Hepatocyte (in vitro differentiated cells): Measurements from ENCODE around the gene PIK3R5. TPM values are rescaled to one million over a fixed set of nuclear protein-coding genes. Genes with fewer than 3 reads are reported as not detected.

Source experiments
- DNase-seq: peaks from one replicate; pipeline ENCODE4 v3.0.0-alpha.2; 2016; ENCODE audit warnings: low spot score
- H2AFZ ChIP-seq: fragments of 200-600 bp; sonication (generic); 2 replicates; pipeline ENCODE4 v1.6.0; 2016; ENCODE audit warnings: antibody characterized with exemption, mild to moderate bottlenecking
- H3K27ac ChIP-seq: fragments of 200-600 bp; sonication (generic); 2 replicates; pipeline ENCODE4 v1.5.1; 2016; ENCODE audit warnings: mild to moderate bottlenecking
- H3K27me3 ChIP-seq: fragments of 200-600 bp; sonication (generic); 2 replicates; pipeline ENCODE4 v1.6.1; 2016
- H3K36me3 ChIP-seq: fragments of 200-600 bp; sonication (generic); replicated peaks from 2 replicates; pipeline ENCODE4 v1.5.1; 2016; ENCODE audit warnings: low read depth; ENCODE audit not compliant: insufficient read depth
- H3K4me1 ChIP-seq: fragments of 200-600 bp; sonication (generic); 2 replicates; pipeline ENCODE4 v1.5.1; 2016; ENCODE audit warnings: mild to moderate bottlenecking, moderate library complexity; ENCODE audit not compliant: insufficient read depth
- H3K4me2 ChIP-seq: fragments of 200-600 bp; sonication (generic); 2 replicates; pipeline ENCODE4 v1.6.0; 2016
- H3K4me3 ChIP-seq: fragments of 200-600 bp; sonication (generic); 2 replicates; pipeline ENCODE4 v1.5.1; 2016; ENCODE audit warnings: mild to moderate bottlenecking
- H3K79me2 ChIP-seq: fragments of 200-600 bp; sonication (generic); 2 replicates; pipeline ENCODE4 v1.6.0; 2017; ENCODE audit warnings: mild to moderate bottlenecking
- H3K9me2 ChIP-seq: fragments of 200-600 bp; sonication (generic); replicated peaks from 2 replicates; pipeline ENCODE4 v1.6.0; 2017; ENCODE audit warnings: mild to moderate bottlenecking; ENCODE audit not compliant: insufficient read depth
- H3K9me3 ChIP-seq: fragments of 200-600 bp; sonication (generic); 2 replicates; pipeline ENCODE4 v1.5.1; 2016; ENCODE audit warnings: low read depth, mild to moderate bottlenecking
- H4K20me1 ChIP-seq: fragments of 200-600 bp; sonication (generic); 2 replicates; pipeline ENCODE4 v1.6.0; 2016; ENCODE audit warnings: mild to moderate bottlenecking; ENCODE audit not compliant: insufficient read depth, poor library complexity, severe bottlenecking
- EZH2 ChIP-seq: fragments of 200-600 bp; sonication (generic); IDR thresholded peaks from 2 replicates; pipeline ENCODE4 v1.6.1; 2016; ENCODE audit warnings: antibody characterized with exemption, mild to moderate bottlenecking, borderline replicate concordance
- EZH2phosphoT487 ChIP-seq: fragments of 200-600 bp; sonication (generic); IDR thresholded peaks from one replicate; pipeline ENCODE4 v1.6.1; 2018; ENCODE audit warnings: antibody characterized with exemption, mild to moderate bottlenecking, low read depth, moderate library complexity; ENCODE audit not compliant: unreplicated experiment, severe bottlenecking
- WGBS: methylation state at CpG from one replicate; pipeline ENCODE4 v1.1.6; 2016; ENCODE audit warnings: low lambda C conversion rate; ENCODE audit errors: missing lambda C conversion rate; 5-methylcytosine and 5-hydroxymethylcytosine counted together
- polyA plus RNA-seq: library from polyadenylated mRNA; unstranded; fragments of >200 nt; fragmentation: Nextera tagmentation; extraction: Ambion mirVana; gene quantifications from 2 replicates; pipeline ENCODE4 v1.2.1, GENCODE V29; 2016
- total RNA-seq: library from RNA; depleted of rRNA; stranded (reverse); fragments of >200 nt; gene quantifications from 2 replicates; pipeline ENCODE4 v1.2.3, GENCODE V29; 2014
- TF ChIP-seq, protein P1 (sequence below): fragments of 200-600 bp; sonication (generic); IDR thresholded peaks from 2 replicates; pipeline ENCODE4 v1.5.1; 2016; ENCODE audit warnings: antibody characterized with exemption, mild to moderate bottlenecking; ENCODE audit not compliant: poor library complexity

PIK3R5 gene
- total and polyA plus RNA-seq, 2 experiments from 2014 or later: 2.6 TPM; not detected in 1

DNA sequence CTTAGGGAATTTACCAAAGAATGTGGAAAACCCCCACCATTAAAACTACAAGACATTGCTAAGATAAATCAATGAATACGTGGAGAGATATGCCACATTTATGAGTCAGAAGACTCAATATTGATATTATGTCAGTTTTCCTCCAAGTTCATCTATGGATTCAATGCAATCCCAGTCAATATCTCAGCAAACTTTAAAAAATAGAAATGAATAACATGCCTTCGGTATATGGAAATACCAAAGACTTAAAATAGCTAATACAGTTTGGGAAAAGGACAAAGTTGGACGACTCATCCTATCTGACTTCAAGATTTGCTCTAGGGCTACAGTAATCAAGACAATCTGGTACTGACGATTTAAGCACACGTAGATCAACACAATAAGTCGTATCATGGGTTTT, 31.2 kb downstream of the PIK3R5 start:
- Histone ChIP-seq H3K4me1 (no peaks in the 10 kb centered on the region), H3K36me3 (no peaks in the 10 kb centered on the region), H3K27ac (no peak overlapping the region), H3K9me3 (peaks cover 1% of the 10 kb centered on the region), H3K4me3 (no peak overlapping the region), H3K27me3 (peaks cover 3% of the 10 kb centered on the region), H3K4me2 (no peak overlapping the region), H2AFZ (no peak overlapping the region), H3K9me2 (no peaks in the 10 kb centered on the region), H4K20me1 (no peaks in the 10 kb centered on the region), H3K79me2 (no peaks in the 10 kb centered on the region)
- 85% methylated on average over 6 of the region's 6 CpGs for WGBS
- no peak for DNase-seq
- TF ChIP-seq EZH2phosphoT487: no peak
- TF ChIP-seq, protein P1, sequence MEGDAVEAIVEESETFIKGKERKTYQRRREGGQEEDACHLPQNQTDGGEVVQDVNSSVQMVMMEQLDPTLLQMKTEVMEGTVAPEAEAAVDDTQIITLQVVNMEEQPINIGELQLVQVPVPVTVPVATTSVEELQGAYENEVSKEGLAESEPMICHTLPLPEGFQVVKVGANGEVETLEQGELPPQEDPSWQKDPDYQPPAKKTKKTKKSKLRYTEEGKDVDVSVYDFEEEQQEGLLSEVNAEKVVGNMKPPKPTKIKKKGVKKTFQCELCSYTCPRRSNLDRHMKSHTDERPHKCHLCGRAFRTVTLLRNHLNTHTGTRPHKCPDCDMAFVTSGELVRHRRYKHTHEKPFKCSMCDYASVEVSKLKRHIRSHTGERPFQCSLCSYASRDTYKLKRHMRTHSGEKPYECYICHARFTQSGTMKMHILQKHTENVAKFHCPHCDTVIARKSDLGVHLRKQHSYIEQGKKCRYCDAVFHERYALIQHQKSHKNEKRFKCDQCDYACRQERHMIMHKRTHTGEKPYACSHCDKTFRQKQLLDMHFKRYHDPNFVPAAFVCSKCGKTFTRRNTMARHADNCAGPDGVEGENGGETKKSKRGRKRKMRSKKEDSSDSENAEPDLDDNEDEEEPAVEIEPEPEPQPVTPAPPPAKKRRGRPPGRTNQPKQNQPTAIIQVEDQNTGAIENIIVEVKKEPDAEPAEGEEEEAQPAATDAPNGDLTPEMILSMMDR: no peak
- TF ChIP-seq EZH2: no peak

DNA sequence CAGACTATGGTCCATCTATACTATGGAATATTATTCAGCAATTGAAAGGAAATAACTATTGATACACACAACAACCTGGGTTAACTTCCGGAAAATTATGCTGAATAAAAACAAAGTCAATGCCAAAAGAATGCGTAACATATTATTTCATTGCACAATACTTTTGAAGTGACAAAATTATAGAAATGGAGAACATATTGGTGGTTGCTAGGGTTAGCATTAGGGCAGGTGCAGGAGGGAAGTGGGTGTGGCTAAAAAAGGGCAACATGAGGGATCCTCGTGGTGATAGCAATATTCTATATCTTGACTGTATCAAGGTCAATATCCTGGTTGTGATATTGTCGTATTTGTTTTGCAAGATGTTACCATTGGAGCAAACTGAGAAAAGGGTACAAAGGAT, 34.9 kb downstream of the PIK3R5 start:
- Histone ChIP-seq H3K79me2 (no peaks in the 10 kb centered on the region), H3K4me2 (no peak overlapping the region), H3K36me3 (no peaks in the 10 kb centered on the region), H3K27me3 (no peaks in the 10 kb centered on the region), H3K9me3 (peaks cover 11% of the 10 kb centered on the region), H3K4me1 (no peaks in the 10 kb centered on the region), H3K9me2 (no peaks in the 10 kb centered on the region), H3K4me3 (no peak overlapping the region), H3K27ac (no peak overlapping the region), H4K20me1 (no peaks in the 10 kb centered on the region), H2AFZ (no peak overlapping the region)
- TF ChIP-seq EZH2 (no peak), EZH2phosphoT487 (no peak)
- TF ChIP-seq, protein P1: no peak
- no peak for DNase-seq
- WGBS: 87% methylated on average over 4 of the region's 4 CpGs

DNA sequence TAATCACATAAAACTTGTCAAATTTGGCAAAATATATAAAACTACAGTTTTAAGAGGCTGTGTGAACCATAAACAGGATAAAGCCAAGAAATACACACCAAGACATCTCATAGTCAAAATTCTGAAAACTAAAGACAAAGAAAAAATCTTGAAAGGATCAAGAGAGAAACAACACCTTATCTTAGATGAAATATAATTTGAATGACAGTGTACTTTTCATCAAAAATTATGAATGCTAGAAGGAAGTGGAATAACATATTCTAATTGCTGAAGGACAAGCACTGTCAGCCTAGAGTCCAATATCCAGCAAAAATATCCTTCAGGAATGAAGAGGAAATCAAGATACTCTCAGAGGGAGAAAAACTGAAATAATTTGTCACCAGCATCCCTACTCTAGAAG, 37.2 kb downstream of the PIK3R5 start:
- H2AFZ ChIP-seq: no peak overlapping the region
- H3K9me3 ChIP-seq: peaks cover 11% of the 10 kb centered on the region
- no peak overlapping the region for H3K4me3 ChIP-seq
- no peak for DNase-seq
- H3K4me2 ChIP-seq: no peak overlapping the region
- H3K4me1 ChIP-seq: no peaks in the 10 kb centered on the region
- no peaks in the 10 kb centered on the region for H3K9me2 ChIP-seq
- H3K36me3 ChIP-seq: no peaks in the 10 kb centered on the region
- H4K20me1 ChIP-seq: no peaks in the 10 kb centered on the region
- TF ChIP-seq EZH2 (no peak), EZH2phosphoT487 (no peak)
- TF ChIP-seq, protein P1: no peak
- H3K27me3 ChIP-seq: no peaks in the 10 kb centered on the region
- H3K79me2 ChIP-seq: no peaks in the 10 kb centered on the region
- no peak overlapping the region for H3K27ac ChIP-seq

DNA sequence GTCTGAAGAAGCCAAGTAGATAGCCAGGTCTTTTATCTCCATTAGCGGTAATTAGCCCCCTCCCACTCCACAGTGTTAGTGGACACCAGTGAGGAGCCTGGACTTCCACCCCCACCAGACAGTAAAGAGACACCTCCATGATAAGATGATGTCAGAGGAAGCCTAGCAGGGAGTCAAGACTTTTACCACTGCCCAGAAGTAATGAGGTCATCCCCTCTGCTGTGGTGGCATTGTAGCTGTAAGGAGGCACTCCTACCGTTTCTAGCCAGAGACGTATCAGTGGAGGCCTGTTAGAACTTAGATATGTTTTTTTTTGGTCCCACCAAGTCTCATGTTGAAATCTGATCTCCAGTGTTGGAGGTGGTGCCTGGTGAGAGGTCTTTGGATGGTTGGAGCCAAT, 38.1 kb downstream of the PIK3R5 start:
- no peaks in the 10 kb centered on the region for H3K79me2 ChIP-seq
- H3K27ac ChIP-seq: no peak overlapping the region
- H3K9me3 ChIP-seq: peaks cover 11% of the 10 kb centered on the region
- 92% methylated on average over 3 of the region's 3 CpGs for WGBS
- H3K4me1 ChIP-seq: no peaks in the 10 kb centered on the region
- no peak for TF ChIP-seq EZH2phosphoT487
- no peak for TF ChIP-seq EZH2
- TF ChIP-seq, protein P1: no peak
- H3K4me2 ChIP-seq: no peak overlapping the region
- no peak overlapping the region for H2AFZ ChIP-seq
- H3K4me3 ChIP-seq: no peak overlapping the region
- DNase-seq: no peak
- no peaks in the 10 kb centered on the region for H3K9me2 ChIP-seq
- no peaks in the 10 kb centered on the region for H3K36me3 ChIP-seq
- H3K27me3 ChIP-seq: no peaks in the 10 kb centered on the region
- no peaks in the 10 kb centered on the region for H4K20me1 ChIP-seq
